Left hindlimb (tissue), 1 donor: Measurements from ENCODE around the gene PRKCE.

Experiments
- DNase-seq: peaks from one replicate; pipeline ENCODE4 v3.0.0-alpha.2; 2018

The PRKCE gene

DNA sequence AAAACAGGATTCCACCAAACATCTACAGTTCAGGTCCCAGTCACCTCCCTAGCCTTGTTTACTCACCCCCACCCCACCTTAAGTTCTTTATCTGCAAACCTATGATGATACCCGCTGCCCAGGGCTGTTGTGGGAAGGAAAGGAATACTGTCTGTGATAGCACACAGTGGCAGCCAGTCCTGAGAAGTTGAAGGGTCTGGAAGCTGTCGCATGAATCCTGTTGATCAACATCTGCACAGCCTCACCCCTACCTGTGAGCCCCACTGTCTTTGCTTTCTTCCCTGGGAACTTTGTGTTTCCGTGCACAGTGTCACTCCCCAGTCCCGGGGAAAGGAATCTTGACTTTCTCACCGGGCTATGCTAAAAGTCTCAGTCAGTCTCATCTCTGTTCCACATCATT is 485.0 kb downstream of the PRKCE start:
- no peak for DNase-seq

DNA sequence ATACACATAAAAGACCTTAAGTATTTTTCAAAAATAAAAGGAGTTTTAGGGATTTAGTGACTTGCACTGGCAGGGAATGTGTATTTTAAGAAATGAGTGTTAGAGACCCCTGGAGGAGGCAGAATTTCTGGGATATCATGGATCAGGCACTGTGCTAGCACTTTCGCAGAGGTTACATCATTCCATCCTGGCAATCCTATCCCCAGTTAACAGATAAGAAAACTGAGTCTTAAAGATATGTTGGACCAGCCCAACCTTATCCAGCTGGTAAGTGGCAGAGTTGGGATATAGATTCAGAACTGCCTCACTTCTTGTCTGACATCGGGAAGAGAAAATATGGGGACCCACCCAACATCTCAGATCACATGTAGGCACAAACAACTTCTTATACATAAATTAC is 485.5 kb downstream of the PRKCE start:
- DNase-seq: no peak

DNA sequence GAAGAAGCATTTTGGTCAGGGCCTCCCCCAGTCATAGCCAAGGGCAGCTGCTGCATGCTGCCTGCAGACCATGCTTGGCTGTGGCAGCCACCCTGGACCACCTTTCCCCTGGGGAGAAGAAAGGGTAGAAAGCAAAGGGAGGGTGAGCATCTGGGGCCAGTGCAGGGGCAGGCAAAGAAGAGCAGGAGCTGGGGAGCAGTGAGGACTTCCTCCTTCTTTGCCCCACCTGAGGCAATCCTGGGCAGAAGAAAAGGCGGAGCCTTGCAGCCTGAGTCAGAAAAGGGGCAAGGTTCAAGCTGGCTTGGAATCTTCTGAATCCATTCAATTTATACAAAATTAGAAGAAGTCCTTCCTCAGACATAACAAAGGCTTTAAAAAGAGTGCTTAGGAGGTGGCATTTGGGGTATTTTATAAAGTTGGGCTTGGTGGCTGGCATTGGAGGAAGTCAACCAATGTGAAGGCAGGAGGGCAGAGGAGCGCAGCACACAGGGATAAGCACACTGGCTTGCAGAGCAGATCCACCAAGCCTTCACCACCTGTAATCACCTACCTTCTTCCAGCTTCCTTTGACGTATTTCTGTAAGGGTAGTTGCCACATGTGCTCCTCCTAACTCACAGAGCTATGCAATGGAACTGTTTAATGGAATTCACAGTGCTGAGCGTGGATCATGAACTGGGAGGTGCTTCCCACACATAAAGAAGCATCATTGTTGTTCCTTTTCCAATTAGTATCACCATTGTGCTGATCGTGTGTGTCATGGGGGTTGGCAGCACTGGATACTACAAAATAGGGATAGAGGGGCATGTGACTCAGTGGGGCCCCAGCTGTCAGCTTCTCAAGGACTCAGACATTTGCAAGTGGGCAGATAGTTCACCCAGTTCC is 491.3 kb downstream of the PRKCE start:
- no peak for DNase-seq

DNA sequence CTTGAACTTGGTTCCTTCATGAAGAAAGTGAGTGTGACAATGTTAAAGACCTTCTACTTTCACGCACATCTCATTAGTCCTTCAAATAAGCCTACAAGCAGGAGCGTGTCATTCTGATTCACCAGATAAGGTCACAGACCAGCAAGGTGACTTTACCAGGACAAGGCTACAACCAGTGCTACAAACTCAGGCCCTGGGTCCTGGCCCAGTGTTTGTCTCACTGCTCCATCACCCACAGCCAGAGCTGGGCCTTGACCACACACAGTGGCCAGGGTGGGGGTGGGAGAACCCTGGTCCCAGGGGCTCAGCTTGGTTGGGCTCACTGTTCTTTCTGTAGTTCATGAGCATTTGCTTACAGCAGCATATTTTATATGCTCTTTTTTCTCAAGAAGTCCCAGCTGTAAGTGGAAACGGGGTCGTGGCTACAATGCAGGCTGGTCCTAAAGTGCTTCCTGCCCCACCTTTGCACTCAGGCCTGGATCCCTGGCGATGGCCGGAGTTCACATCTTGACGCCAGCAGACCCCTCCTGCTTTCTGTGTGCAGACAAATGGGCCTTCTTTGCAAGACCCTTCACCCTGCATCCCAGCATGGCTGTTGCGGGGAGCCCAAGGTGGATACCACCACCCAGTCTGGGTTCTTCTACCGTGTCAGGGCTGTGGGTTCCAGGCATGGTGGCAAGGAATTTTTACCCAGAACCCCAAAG is 492.1 kb downstream of the PRKCE start:
- DNase-seq: no peak

DNA sequence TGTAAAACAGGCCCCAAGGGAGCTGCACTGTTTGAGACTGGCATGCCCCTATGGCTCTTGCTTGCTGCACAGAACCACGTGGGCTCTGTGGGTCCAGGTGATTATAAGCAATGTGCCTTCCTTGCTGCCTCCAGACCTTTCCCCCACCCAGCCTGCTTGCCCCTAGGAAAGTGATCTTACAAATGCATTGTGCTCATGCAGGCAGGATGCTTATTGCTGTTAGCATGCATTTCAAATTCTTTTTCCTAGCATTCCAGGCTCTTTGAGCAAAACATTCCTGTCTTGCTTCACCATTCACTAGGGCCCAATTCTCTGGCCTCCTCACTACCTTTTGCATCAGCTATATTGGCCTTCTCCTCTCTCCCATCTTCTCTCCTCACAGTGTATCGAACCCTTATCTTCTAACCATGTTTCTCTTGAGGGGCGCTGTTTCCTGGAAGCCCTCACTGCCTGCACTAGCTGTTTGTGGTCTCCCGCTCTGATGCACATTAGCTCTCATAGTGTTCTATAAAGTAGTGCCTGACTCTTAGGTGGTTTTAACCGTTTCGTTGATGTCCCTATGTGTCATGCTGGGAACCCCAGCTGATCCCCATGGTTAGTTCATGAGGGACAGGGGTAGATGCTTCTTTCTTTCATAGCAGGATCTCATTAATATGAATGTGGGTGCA is 492.8 kb downstream of the PRKCE start:
- DNase-seq: no peak

DNA sequence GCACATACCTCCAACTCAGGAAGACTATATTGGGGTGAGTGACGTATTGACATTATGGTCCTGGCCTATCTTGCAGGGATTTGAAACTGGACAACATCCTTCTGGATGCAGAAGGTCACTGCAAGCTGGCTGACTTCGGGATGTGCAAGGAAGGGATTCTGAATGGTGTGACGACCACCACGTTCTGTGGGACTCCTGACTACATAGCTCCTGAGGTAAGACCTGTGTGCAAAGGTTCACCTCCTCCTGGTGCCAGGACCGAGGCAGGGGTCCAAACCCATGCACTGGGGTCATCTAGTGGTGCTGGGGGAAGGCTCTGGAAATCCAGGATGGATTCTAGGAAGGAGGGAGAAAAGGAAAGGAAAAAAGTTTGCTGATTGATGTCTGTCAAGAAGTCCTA is 493.5 kb downstream of the PRKCE start:
- no peak for DNase-seq

DNA sequence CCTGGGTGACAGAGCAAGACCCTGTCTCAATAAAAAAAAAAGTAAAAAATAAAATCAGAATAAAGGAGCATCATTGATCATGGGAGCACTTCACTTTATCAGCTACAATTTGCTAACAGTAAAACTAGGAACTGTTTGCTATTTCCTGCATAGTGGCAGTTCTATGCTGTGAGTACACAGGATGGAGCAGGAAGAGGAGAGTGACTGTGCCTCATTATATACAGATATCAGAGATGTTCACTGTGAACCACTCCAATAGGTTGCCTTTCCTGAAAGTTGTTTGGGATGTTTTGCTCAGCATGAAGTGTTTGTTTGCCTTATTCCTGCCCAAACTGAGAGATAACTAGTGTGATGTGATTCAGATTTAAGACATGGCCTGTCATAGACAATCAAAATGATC is 494.4 kb downstream of the PRKCE start:
- DNase-seq: no peak

DNA sequence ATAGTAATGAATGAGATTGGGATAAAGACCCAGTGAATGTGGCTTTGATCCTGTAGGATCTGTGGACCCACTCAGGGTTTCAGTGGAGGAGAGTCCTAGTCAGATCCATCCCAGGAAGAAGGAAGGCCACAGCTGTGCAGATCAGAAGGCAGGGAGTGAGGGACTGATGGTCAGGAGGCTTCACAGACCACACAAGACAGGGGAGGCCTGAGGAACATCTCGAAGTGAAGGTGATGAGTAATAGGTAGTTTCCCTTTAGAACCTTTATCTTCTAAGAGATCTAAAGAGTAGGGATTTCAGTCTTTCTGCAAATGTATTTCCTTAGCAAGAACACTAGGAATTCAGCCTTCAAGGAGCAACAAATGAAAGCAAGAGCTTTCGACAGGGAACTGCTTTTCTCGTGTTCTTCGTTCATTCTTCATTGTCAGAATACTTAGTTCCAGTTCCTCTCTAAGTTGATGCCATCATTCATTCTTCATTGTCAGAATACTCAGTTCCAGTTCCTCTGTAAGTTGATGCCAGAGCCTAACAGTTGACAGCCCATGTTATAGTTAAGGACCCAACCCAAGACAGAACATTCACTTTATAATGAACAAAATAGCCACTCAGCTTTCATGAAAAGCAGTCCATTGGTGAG is 495.5 kb downstream of the PRKCE start:
- no peak for DNase-seq

DNA sequence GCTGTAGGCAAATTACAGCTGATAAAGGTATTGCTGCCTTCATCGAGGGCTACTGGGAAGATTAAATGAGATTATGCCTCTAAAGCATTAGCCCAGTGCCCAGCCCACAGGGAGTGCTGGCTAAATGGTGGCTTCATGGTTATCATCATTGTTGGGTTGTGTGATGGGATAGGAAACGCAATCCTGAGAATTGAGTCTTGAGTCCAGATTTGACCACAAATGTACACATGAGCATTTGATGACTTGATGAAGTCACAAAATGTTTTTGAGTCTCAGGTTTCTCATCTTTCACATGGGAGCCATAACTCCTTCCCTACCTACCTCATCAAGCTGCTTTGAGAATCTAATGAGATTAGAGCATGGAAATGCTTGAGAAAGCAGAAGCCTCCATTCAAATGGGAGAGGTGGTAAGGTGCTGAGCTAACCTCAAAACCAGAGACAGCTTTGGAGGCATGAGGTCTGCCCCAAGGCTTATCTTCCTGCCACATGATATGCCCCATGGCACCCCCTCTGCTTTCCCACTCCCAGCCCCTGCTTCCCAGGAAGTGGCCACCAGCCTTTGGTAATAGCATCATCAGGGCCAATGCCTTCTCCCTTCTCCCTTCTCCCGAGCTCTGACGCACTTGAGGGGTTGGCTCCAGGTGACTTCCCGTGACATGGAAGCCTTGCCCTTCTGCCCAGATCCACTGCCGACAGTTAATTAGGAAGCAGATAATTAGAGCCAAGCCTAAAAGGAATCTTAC is 496.3 kb downstream of the PRKCE start:
- no peak for DNase-seq

DNA sequence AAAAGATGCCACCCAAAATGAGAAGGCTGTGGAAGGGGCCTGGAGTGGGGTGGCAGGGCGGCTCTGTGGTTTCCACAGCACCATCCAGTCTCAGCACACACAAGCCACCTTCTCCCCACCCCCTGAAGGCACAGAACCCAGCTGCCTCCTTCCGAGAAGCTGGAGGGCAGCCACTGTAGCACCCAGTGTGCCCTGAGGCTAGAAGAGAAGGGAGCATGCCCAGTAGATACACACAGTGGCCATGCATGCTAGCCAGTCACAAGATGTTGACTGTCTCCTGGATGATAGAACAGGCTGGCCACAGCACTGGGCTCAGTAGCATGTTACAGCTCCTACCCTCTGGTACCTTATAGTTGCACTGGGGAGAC is 496.9 kb downstream of the PRKCE start:
- DNase-seq: no peak

DNA sequence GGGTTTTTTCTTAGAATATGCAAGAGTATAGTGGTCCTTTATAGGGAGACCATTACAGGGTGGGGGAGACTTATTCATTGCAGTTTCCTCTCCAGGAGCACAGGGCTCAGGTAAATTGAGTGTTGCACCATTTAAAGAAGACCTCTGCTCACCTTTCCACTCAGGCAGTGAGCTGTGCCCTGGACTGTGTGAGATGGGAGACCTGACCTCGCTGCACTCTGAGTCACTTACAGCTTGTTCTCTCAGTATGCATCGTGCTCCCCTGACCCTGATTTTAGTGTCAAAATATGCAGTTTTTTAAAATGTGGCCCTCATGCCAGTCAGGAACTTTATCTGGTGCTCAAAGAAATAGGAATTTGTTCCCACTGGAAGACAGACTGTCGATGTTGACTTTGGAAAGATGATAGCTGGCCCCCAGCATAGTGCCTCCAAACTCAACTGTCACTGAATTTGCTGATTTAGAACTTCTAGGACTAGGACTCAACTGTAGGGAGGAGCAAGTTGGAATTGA is 499.0 kb downstream of the PRKCE start:
- DNase-seq: no peak

DNA sequence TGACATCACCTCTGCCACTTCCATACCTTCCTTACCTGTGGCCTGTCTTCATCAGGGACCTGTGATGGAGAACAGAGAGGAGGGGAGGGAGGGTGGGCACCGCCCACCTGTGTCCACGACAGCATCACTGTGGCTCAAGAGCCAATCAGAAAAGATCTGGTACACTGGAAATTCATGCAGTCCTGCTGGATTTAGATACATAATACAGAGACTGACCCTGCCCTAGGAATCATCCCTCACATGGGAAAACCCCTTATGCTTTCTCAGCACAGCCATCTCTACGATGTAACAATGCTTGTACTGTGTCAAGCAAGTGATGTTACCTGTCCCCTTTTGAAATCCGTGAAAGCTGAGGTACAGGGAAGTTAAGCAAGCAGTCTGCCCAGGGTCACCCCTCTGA is 500.1 kb downstream of the PRKCE start:
- no peak for DNase-seq

DNA sequence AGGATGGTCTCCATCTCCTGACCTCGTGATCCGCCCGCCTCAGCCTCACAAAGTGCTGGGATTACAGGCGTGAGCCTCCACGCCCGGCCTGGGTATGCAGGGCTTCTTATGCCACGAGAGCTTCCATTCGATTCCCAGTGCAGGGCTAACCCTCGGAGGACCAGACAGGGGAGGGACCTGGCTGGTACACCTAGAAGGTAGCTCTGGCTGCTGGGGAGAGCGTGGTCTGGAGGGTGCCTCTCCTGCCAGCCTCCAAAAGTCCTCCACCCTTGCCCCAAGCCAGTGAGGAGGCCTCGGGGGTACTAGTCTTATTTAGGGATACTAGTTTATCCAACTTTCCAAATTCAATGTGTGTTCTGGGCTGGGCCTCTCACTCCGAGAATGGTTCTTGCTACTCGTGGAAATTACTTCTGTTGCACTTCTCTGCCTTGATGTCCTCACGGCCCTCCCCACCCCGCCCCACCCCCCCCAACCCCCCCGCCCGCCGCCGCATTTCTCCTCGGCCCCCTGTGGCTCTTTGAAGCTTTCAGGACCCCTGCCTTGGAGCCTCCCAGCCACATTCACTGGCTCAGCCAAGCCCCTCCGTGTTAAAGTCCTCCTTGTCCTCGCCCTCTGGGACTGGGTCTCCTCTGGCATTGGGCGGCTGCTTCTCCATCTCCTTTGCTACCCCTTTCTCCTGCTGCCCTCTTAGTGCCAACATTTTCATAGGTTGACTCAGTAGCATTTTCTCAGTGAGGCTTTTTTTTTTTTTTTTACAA is 502.7 kb downstream of the PRKCE start:
- no peak for DNase-seq

DNA sequence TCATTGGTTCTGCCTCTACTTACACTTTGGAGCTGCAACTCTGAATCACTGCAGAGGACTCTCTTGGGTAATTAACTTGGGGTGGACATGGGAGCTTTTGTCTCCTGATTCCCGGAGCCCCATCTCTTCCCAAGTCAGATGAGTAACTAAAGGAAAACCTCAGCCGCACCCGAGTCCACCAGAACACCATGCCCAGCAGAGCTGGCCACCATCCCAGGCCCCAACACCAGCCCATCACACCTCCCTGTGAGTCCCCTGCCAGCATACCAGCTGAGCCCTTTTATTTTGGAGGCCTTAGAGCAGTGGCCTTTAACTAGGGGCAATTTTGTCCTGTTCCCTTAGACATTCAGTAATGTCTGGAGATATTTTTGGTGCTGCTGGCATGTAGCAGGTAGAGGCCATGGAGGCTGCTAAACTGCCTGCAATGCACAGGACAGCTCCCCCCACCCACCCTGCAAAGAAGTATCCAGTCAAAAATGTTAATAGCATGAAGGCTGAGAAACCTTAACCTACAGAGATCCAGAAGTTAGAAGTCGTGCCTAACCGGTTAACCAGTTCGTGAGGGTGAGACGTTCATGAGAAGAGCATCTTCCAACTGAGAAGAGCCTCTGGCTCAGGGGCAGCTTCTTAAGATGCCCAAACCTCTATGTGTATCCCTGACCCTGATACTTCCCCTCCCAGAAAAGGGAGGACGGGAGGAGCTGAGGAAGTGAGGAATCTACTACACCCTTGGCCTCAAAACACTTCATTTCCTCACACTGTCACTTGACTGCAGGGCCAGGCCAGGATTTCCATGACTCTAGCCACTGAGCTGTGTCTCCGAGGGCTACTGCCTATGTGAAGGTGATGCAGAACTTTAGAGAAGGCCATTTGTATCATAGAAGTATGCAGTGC is 505.8 kb downstream of the PRKCE start:
- no peak for DNase-seq

DNA sequence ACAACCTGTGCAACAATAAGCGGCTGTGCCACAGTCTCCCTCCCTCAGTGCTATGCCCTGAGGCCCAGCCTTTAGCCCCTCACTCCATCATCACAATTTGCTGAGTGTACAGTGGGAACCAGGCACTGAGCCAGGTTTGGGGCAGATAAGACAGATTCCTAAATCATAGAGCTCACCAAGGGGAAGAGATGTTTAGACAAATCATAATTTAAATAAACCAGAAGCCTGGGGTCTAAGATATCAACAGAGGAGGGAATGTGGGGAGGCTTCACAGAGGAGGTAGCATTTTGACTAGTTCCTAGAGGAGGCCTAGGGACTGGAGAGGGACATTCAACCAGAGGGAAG is 506.5 kb downstream of the PRKCE start:
- no peak for DNase-seq

DNA sequence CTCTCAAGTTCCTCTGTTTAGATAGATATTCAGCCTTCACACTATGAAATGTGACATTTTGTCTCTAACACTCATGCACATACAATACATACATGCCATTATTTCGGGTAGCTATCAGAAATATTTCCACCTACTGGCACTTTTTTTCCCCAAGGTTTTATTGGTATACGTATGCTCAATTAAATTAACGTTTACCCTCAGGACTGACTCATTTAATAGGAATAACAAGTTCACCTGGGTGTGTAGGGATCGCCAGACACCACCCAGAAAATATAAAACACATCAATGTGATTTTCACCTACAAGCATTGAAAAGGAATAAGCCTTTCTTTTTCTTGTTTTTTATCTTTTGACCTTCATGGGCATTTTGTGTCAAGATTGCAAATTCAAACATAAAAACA is 507.2 kb downstream of the PRKCE start:
- no peak for DNase-seq

DNA sequence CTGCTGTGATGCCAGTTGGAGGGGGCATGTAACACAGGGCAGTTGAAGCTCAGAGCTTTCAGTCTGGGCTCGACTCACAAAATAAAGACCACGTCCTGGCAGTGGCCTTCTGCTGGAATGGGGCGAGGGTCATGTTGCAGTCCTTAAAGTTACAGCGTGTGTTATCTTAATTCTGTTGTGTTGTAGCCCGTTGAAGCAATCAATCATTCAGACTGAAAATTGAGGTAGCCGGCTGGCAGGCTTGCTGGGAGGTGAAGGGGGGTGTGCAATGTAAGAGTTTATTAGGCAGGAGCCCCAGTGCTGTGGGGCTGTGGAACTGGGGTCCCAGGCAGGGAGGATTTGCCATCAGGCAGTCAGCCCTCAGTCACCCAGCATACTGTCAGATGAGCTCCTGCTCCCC is 508.9 kb downstream of the PRKCE start:
- DNase-seq: no peak

DNA sequence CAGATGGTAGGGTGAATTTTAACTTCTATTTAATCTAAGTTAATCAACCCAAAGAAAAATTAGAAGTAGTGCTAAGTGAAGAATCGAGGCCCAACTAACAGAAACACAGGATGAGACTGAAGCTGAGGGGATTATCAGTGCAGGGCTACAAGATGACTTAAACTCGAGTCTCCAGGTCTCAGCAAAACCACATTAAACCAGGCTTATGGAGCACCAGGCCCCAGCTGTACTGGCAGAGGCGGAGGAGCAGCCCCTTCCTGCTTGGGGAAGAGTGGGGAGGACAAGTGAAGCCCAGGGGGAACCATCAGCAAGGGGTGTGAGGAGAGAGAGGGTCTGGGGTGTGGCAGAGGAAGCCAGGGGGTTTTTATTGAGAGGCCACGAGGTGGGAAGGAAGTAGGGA is 509.8 kb downstream of the PRKCE start:
- DNase-seq: no peak

DNA sequence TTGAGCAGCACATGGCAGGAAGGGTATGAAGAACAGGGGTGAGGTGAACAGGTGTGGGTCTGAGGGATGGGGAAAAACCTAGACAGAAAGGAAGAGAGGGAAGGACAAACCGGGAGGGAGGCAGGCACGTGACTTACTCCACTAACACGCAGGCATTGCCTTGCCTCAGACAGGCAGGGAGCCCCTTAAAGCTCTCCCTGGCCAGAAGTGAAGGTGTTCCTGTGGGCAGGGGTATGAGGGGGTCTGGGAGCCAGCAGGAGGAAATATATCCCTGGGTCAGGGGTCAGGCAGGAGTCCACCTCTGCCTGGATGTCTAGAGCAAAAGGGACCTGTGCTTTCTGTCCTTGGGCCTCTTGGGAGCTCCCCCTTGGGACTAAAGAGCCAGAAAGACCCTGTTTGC is 510.4 kb downstream of the PRKCE start:
- no peak for DNase-seq

DNA sequence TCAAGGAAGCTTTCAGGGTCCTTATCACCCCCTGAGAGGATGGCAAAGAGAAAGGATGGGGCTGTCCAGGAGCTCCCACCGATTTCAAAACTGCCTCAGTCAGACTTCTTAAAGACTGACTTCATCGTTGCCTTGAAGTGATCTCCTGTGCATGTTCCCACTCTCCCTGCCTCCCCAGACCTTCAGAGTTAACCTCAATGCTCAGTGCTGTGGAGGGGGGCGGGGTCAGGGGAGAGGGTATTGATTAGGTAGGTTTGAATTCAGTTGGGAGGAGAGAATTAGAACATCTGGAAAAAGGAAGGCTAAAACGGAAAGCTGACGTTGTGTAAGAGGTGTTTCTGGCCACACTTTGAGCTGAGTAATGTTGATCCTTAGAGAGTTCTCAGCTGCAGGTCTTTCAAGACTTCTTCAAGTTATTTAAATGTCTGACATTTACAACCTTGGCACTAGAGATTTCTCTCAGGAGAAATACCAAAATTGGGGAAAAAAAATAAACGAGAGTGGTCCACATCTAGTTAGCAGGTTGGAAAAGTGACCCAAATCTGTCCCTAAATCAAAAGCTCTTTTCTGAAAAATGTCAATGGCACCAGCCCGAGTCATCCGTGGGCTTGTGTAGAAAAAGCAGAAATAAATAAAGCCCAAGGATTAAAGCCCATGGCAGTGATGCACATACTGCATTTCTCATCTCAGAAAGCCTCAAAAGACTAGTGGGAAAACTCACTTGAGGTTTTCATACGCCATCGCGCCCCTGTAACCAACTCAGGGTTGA is 511.0 kb downstream of the PRKCE start:
- DNase-seq: no peak
